Activated CD8-positive, alpha-beta memory T cell treated with anti-CD3 and anti-CD28 coated beads, Interleukin-2, amount 50 U/mL, for 48 hours (primary cell): Measurements from ENCODE around the gene LIMK1.
"Not testable (repeated sequence)": the region's sequence is repeated elsewhere in the genome, so short reads cannot be mapped to it uniquely, and the experiment has no call there.

Experiments
- DNase-seq: peaks from one replicate; pipeline ENCODE4 v3.0.0-alpha.2; 2020

Gene LIMK1

DNA sequence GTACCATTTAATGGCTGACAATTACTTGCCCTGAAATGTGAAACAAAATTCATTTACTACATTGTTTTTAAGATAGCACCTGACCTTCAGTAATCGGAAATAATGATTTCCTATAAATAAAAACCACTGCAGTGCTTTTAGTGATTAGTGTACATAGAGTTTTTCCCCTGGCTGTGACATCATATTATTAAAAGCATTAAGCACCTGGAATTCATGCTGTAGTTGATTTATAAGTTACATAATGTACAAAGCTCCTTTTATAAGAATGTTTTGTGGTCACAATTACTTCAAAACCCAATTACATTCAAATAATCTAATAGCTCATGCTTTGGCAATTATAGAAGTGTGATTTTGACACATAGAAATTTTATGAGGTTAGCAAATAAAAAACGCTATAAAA, 46.3 kb downstream of the LIMK1 start:
- DNase-seq, result no peak

DNA sequence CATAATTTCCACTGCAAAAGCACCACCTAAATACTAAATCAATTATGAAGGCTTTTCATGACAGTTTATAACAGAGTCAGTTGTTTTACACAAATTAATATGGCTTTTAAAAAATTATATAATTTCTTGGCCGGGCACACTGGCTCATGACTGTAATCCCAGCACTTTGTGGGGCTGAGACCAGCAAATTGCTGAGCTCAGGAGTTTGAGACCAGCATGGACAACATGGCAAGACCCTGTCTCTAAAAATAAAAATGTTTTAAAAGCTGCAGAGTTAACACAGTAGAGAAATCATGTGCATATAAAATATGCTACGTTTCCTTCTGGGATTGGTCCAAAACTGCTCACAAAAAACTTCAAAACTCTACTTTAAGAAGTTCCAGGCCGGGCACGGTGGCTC, 46.9 kb downstream of the LIMK1 start:
- DNase-seq, result no peak

DNA sequence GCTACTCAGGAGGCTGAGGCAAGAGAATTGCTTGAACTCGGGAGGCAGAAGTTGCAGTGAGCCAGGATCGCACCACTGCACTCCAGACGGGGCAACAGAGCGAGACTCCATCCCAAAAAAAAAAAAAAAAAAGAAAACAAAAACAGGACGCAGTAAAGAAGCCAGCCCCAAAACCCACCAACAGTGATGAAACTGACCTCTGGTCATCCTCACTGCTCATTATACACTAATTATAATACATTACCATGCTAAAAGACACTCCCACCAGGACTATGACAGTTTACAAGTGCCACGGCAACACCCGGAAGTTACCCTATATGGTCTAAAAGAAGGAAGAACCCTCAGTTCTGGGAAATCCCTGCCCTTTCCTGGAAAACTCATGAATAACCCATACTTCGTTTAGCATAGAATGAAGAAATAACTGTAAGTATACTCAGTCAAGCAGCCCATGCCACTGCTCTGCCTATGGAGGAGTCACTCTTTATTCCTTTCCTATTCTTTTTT, 50.6 kb downstream of the LIMK1 start:
- no peak for DNase-seq

DNA sequence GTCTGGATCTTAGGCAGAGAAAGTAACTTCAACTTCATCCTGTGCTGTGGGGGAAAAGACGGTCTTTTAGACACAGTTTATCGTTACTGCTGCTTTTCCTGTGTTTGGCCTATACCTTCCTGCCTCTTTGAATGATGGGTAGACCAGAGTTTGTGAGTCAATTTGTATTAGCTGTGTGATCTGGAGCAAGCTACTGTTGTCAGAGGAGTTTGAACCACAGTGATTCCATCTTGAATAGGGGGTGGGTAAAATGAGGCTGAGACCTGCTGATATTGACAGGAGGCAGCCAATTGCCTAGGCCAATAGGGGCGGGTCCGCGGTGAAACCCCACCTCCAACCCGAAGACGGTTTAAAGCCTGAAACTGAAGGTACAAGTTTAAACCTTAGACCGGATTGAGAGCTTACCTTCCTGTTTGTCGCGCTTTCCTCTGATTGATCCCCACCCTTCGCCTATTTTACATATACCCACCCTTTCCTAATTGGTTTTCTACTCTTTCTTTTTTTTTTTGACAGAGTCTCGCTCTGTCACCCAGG, 54.8 kb downstream of the LIMK1 start:
- DNase-seq, result no peak

DNA sequence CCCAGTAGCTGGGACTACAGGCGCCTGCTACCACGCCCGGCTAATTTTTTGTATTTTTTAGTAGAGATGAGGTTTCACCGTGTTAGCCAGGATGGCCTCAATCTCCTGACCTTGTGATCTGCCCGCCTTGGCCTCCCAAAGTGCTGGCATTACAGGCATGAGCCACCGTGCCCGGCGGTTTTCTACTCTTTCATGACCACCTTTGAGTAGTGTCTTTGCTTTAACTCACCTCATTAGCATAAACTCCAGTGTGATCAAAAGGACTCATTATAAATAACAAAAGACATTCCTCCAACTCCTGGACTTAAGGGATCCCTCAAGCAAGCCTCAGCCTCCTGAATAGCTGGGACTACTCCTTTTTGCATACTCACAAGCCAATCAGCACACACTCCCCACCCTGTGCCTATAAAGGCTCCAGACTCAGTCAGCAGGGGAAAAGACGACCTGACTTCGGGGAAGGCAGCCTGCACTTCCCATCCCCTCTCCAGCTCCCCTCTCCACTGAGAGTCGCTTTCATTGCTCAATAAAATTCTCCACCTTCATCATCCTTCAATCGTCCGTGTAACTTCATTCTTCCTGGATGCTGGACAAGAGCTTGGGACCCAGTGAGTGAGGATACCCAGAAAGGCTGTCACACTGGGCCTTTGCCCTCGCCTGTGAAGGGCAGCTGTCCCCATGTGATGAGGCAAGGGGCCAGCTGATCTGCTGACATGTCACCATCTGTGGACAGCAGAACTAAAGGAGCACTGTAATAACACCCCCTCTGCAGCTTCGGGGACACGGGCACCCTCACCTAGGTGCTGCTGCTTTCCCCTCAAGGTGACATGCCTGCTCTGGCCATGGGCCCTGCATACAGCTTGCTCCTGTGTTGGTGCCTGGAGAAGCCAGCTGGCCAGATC, 55.6 kb downstream of the LIMK1 start:
- DNase-seq, result no peak

DNA sequence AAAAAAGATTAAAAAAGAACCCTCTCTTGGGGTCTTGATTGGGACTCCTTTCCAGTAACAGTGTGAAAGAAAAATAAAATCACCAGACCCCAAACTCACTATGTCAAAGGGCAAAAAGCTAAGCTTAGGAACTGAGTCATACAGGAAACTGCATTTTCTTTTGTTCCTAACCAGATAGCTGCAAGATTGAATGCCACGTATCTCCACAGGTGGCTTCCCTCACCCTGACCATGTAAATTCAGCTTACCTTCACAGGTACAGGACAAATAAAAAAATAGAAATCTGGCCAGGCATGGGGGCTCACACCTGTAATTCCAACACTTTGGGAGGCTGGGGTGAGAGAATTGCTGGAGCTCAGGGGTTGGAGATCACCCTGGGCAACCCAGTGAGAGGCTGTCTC, 58.1 kb downstream of the LIMK1 start:
- no peak for DNase-seq

DNA sequence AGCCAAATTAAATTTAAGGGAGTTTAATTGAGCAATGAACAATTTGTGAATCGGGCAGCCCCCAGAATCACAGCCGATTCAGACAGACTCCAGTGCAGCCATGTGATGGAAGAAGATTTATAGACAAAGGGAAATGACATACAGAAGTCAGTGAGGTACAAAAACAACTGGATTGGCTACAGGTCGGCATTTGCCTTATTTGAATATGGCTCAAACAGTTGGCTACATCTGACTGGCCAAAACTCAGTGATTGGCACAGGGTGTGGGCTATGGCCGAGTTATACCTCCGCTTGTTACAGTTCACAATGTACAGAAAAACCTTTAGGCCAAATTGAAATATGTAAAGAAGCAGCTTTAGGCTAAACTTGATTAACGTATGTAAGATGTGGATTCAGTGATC, 59.8 kb downstream of the LIMK1 start:
- no peak for DNase-seq

DNA sequence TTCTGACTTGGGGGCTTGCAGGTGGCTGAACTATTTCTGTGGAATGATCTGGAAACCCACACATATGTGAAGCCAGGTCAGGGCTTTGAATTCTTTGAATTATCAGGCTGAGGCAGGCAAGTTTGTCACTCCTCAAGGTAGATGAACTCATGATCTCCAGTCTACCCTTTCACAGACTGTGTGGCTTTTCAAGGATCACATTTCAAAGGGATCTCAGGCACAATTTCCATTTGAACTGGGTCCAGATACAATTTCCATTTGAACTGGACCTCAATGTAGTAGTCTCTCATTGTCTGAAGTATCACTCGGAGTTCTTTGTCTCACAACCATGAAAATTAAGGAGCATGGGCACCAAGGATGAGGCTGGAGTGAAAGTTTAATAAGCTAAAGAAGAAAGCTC, 64.9 kb downstream of the LIMK1 start:
- DNase-seq, result no peak

DNA sequence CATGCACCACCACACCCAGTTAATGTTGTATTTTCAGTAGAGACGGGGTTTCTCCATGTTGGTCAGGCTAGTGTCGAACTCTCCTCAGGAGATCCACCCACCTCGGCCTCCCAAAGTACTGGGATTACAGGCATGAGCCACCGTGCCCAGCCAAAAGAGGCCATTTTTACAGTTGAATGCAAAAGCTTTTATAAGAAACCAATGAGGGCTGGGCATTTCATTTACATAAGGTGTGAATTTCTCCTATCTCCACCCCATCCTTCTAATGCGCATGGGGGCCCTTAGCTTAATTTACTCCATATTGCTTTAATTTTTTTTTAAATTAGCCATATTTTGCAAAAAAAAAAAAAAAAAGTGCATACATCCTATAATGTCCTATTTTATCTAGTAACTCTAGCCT, 65.5 kb downstream of the LIMK1 start:
- DNase-seq, result no peak

DNA sequence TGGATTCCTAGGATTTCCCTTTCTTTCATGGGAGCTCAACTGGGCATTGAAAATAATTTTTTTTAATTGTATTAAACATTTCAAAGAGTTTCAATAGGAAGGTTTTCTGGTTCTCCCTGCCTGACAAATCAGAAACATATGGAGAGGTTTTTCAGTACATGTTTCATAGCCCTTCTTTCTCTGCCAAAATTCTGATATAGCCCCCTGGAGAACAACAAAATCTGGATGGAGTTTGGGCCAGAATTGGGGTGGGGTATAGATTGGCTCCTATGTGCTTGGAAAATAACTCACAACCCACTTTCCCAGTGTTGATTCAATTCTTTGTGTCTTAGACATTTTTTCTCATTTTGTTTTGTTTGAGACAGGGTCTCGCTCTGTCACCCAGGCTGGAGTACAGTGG, 66.0 kb downstream of the LIMK1 start:
- no peak for DNase-seq

DNA sequence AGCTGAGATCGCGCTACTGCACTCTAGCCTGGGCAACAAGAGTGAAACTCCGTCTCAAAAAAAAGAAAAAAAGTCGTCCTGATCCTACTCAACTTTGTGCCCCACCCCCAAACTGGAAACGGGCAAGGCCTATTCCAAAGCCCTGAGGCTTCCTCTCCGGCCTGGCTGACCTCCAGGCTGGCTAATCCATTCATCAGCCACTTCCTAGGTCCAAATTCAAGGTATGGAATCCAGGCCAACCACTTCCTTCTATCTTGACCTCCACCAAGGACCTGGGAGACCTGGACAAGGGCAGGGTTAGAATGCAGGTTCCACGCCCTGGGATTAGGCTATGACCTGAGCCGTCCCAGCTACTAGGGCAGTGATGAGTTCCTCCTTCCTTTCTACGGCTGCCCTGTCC, 70.1 kb downstream of the LIMK1 start:
- no peak for DNase-seq

DNA sequence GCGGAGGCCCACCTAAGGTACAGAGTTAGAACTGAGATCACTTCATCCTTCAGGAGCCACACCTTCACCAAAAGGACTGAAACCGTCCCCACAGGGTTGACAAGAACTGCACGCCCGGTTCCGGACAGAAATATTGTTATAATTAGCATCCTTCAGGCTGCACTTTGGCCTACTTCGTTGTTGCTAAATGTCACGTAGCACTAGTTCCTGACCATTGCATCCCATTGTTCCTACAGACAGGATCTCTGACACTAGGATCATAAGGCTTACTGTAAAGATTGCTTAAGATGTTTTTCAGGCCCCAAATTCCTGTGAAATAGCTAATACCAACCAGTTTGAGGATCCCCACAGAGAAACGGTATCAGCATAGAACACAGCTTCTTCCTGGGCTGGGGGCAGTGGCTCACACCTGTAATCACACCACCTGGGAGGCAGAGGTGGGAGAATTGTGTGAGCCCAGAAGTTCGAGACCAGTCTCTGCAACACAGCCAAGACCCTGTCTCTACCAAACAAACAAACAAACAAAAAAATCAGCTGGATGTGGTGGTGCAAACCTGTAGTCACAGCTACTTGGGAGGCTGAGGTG, 72.3 kb downstream of the LIMK1 start:
- no peak for DNase-seq

DNA sequence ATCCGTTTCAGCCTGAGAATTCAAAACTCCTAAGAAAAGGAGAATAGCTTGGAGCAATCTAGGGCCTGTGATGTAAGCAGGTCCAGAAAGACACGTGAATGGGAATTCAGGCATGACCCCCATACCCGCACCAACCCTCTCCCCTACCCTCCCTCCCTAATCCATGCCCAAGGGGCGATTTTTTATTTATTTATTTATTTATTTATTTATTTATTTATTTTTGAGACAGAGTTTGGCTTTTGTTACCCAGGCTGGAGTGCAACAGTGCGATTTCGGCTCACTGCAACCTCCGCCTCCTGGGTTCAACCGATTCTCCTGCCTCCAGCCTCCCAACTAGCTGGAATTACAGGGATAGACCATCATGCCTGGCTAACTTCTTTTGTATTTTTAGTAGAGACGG, 74.0 kb downstream of the LIMK1 start:
- no peak for DNase-seq

DNA sequence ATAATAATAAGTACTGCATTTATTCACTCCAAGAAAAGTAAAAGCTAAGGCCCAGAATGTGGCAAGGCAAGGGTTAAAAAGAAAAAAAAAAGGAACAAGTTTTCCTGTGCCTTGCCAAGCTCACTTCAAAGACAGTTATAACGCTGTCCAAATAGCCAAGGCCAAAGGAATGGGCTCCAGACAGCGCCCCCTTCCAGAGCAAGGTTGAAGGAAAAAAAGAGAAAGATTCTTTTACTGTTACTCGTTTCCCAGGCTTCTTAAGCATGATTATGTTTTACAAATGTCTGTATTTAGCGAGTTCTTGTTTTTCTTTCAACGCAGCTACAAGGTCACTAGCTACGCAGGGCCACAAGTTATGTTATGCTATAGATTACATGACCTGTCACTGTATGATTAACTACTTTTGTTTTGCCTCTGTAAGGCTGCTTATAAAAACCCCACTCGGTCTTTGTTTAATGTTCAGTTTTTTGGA, 81.4 kb downstream of the LIMK1 start:
- no peak for DNase-seq

DNA sequence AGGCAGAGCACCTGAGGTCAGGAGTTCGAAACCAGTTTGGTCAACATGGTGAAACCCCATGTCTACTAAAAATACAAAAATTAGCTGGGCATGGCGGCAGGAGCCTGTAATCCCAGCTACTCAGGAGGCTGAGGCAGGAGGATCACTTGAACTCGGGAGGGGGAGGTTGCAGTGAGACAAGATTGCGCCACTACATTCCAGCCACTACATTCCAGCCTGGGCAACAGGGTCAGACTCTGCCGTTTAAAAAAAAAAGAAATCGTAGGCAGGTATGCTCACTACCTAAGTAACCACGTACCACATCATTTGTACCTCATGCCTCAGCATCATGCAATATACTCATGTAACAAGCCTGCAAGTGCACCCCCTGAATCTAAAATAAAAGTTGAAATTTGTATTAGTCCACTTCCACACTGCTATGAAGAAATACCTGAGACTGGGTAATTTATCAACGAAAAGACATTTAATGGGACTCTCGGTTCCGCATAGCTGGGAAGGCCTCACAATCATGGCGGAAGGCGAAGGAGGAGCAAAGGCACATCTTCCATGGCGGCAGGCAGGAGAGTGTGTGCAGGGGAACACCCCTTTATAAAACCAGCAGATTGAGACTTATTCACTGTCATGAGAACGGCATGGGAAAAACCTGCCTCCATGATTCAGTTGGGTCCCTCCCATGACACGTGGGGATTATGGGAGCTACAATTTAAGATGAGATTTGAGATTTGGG, 82.4 kb downstream of the LIMK1 start:
- no peak for DNase-seq

DNA sequence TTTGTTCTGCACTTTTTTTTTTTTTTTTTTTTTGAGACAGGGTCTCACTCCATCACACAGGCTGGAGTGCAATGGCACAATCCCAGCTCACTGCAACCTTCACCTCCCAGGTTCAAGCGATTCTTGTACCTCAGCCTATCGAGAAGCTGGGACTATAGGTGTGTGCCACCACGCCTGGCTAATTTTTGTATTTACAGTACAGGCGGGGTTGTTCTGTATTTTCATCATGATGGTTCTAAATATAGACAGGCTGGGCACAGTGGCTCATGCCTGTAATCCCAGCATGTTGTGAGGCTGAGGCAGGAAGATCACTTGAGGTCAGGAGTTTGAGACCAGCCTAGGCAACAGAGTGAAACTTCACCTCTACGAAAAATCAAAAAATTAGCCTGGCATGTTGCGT, 83.7 kb downstream of the LIMK1 start:
- not testable (repeated sequence) for DNase-seq
